GM13977 (cell line): ENCODE results near the gene WAC.
"Not testable (repeated sequence)": the region's sequence is repeated elsewhere in the genome, so short reads cannot be mapped to it uniquely, and the experiment has no call there.

Experiments used
- DNase-seq: peaks from one replicate; pipeline ENCODE4 v3.0.0; 2012; ENCODE audit warnings: low spot score
- CTCF ChIP-seq: IDR thresholded peaks from 2 replicates; pipeline ENCODE4 v1.5.1; 2012; ENCODE audit warnings: mild to moderate bottlenecking, control low read depth; ENCODE audit not compliant: insufficient read depth; ENCODE audit errors: extremely low read depth, missing control alignments
- in situ Hi-C: fragments of 300-500 bp; cut with MboI; formaldehyde crosslinking; loops from one replicate; pipeline ENCODE4 v1.12.0; 2022; ENCODE audit warnings: low sequenced_read_pairs, low pct_unique_long_range_greater_than_20kb, mixed read lengths, inconsistent platforms; ENCODE audit not compliant: unreplicated experiment

Gene WAC

GRCh38 chr10:28600056-28600455 lies 67.1 kb downstream of the WAC start:
- DNase-seq: no peak
- in situ Hi-C loops: no loop called here
- no peak for TF ChIP-seq CTCF

GRCh38 chr10:28601012-28601411 lies 68.1 kb downstream of the WAC start:
- in situ Hi-C loops: no loop called here
- TF ChIP-seq CTCF: no peak
- DNase-seq: no peak

GRCh38 chr10:28604567-28605536 lies 71.9 kb downstream of the WAC start:
- no peak for DNase-seq
- in situ Hi-C loops: no loop called here
- TF ChIP-seq CTCF: no peak

GRCh38 chr10:28606568-28606967 lies 73.7 kb downstream of the WAC start:
- in situ Hi-C loops: no loop called here
- no peak for DNase-seq

GRCh38 chr10:28609636-28610035 lies 76.7 kb downstream of the WAC start:
- DNase-seq, in situ Hi-C loops: not testable (repeated sequence)

More at GRCh38 chr10:28606568-28606967, 73.7 kb downstream of the WAC start:
- TF ChIP-seq CTCF: no peak

- in situ Hi-C loops: no loop called here
- no peak for DNase-seq
- no peak for TF ChIP-seq CTCF
These were observed 80.0 kb downstream of the WAC start for GRCh38 chr10:28612877-28613276.

GRCh38 chr10:28616514-28616913 lies 83.6 kb downstream of the WAC start:
- no peak for DNase-seq
- in situ Hi-C loops: no loop called here
- no peak for TF ChIP-seq CTCF
